Natural killer cell (primary cell): ENCODE data around the gene CROCC. TPM values are rescaled to one million over a fixed set of nuclear protein-coding genes. Genes with fewer than 3 reads are reported as not detected.

Experiments used
- ATAC-seq, 3 donors: fragments of 150-1000 bp in 2 of 3; fragments of 200-7000 bp in 1 of 3; cut with Tn5 transposase; 1 replicate in 1 of 3; 2 replicates in 2 of 3; pipeline ENCODE4 v1.10.0; 2021; ENCODE audit warnings: mild to moderate bottlenecking in 2 of 3, moderate library complexity in 2 of 3
- DNase-seq, 2 donors: peaks; one replicate each; pipeline versions ENCODE4 v3.0.0 to v3.0.0-alpha.2; 2013 to 2021; ENCODE audit warnings: mixed read lengths in 1 of 2
- H3K27ac ChIP-seq: one replicate; pipeline ENCODE4 v1.5.1; 2013; ENCODE audit warnings: mild to moderate bottlenecking, low read length
- H3K27me3 ChIP-seq: one replicate; pipeline ENCODE4 v1.6.1; 2013; ENCODE audit warnings: low read length; ENCODE audit not compliant: control insufficient read depth, insufficient read depth
- H3K36me3 ChIP-seq: one replicate; pipeline ENCODE4 v1.6.1; 2013; ENCODE audit warnings: low read length; ENCODE audit not compliant: control insufficient read depth, insufficient read depth
- H3K4me1 ChIP-seq: one replicate; pipeline ENCODE4 v1.6.1; 2013; ENCODE audit warnings: low read length; ENCODE audit not compliant: control insufficient read depth, insufficient read depth
- H3K4me3 ChIP-seq: one replicate; pipeline ENCODE4 v1.5.1; 2013; ENCODE audit warnings: low read length
- H3K9me3 ChIP-seq: one replicate; pipeline ENCODE4 v1.6.1; 2013; ENCODE audit warnings: low read length; ENCODE audit not compliant: control insufficient read depth, insufficient read depth
- H3K27ac Mint-ChIP-seq, 2 donors: one replicate each; pipeline ENCODE4 v1.8.0; 2022; ENCODE audit warnings: mild to moderate bottlenecking in 2 of 2, mixed read lengths in 2 of 2, moderate library complexity in 1 of 2
- H3K27me3 Mint-ChIP-seq, 2 donors: one replicate each; pipeline ENCODE4 v1.8.0; 2022; ENCODE audit warnings: low read depth in 2 of 2, mixed read lengths in 2 of 2
- H3K36me3 Mint-ChIP-seq: one replicate; pipeline ENCODE4 v1.8.0; 2022; ENCODE audit warnings: mixed read lengths
- H3K4me1 Mint-ChIP-seq, 2 donors: one replicate each; pipeline ENCODE4 v1.8.0; 2022; ENCODE audit warnings: mixed read lengths in 2 of 2
- H3K4me3 Mint-ChIP-seq: one replicate; pipeline ENCODE4 v1.8.0; 2022; ENCODE audit warnings: mild to moderate bottlenecking, moderate library complexity, mixed read lengths
- H3K9me3 Mint-ChIP-seq, 2 donors: one replicate each; pipeline ENCODE4 v1.8.0; 2022; ENCODE audit warnings: mixed read lengths in 2 of 2
- WGBS: methylation state at CpG from one replicate; pipeline ENCODE4 v1.1.7; 2013; ENCODE audit warnings: missing lambda C conversion rate; ENCODE audit not compliant: insufficient coverage; 5-methylcytosine and 5-hydroxymethylcytosine counted together
- intact Hi-C: fragments of 100-400 bp; cut with micrococcal nuclease; formaldehyde crosslinking; loops from one replicate; pipeline ENCODE4 v1.14.2; 2022
- total RNA-seq, 4 donors: library from RNA; stranded (reverse); fragments of 120-200 nt in 1 of 4; gene quantifications; one replicate each; pipeline versions ENCODE4 v1.2.3 to v1.2.4, GENCODE V29; 2013 to 2022
- TF ChIP-seq, protein P1 (sequence below): fragments of 200-600 bp; IDR thresholded peaks from one replicate; pipeline ENCODE4 v1.8.0; 2022; ENCODE audit warnings: antibody characterized with exemption

Gene CROCC
- total RNA-seq, 3 donors from 2014 or later (not counting 1 experiment from before 2014, with no cell fraction given): 51.7 to 62.9 (median 59.1) TPM

DNA sequence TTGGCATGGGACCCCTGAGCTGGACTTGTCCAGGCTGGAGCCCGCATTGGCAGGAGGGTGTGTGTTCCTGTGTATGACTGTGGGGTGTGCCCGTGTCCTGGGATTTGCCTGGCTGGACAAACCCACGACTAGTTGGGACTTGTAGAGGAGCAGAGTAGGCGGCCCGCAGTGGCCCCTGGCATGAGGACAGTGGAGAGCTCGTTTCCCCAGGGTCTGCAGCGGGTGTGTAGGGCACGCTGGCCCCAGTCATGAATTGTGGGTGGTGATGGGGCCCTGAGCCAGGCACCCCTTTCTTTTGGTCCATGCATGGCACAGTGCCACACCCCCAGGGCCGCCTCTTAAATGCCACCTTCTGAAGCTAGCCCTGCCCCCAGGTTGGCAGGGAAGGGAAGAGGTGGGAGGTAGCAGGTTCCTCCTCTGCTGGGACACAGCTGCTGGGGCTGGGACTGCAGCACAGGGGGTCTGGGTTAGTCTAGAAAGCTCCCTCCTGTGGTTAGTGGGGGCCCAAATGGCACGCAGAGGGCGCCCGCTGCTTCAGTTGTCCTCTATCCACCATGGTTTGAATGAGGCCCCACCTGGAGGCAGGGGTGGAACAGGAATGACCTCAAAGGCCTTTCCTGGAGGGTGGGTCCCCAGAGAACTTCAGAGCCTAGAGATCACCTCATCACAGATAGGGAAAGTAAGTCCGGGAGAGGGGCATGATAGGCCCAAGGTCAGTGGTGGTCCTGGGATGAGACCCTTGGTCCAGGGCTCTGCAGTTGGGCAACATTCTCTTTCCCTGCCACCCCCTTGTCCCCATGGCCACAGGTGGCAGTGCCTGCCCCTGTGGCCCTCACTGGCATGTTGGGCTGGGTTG is 4.1 kb downstream of the CROCC start:
- no peaks in the 10 kb centered on the region for H3K9me3 Mint-ChIP-seq
- Histone ChIP-seq H3K9me3 (no peaks in the 10 kb centered on the region), H3K36me3 (no peaks in the 10 kb centered on the region), H3K27me3 (no peaks in the 10 kb centered on the region), H3K27ac (no peak overlapping the region), H3K4me1 (peaks cover 14% of the 10 kb centered on the region), H3K4me3 (no peak overlapping the region)
- no peak overlapping the region for H3K27ac Mint-ChIP-seq
- H3K4me3 Mint-ChIP-seq: no peak overlapping the region
- TF ChIP-seq, protein P1, sequence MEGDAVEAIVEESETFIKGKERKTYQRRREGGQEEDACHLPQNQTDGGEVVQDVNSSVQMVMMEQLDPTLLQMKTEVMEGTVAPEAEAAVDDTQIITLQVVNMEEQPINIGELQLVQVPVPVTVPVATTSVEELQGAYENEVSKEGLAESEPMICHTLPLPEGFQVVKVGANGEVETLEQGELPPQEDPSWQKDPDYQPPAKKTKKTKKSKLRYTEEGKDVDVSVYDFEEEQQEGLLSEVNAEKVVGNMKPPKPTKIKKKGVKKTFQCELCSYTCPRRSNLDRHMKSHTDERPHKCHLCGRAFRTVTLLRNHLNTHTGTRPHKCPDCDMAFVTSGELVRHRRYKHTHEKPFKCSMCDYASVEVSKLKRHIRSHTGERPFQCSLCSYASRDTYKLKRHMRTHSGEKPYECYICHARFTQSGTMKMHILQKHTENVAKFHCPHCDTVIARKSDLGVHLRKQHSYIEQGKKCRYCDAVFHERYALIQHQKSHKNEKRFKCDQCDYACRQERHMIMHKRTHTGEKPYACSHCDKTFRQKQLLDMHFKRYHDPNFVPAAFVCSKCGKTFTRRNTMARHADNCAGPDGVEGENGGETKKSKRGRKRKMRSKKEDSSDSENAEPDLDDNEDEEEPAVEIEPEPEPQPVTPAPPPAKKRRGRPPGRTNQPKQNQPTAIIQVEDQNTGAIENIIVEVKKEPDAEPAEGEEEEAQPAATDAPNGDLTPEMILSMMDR: no peak
- H3K4me1 Mint-ChIP-seq: peaks cover 18 to 35% of the 10 kb centered on the region in 2 donors
- no peak for DNase-seq
- H3K27me3 Mint-ChIP-seq: no peaks in the 10 kb centered on the region
- intact Hi-C loops: no loop called here
- 94% methylated on average over 13 of the region's 13 CpGs for WGBS
- no peak for ATAC-seq
- H3K36me3 Mint-ChIP-seq: no peaks in the 10 kb centered on the region

DNA sequence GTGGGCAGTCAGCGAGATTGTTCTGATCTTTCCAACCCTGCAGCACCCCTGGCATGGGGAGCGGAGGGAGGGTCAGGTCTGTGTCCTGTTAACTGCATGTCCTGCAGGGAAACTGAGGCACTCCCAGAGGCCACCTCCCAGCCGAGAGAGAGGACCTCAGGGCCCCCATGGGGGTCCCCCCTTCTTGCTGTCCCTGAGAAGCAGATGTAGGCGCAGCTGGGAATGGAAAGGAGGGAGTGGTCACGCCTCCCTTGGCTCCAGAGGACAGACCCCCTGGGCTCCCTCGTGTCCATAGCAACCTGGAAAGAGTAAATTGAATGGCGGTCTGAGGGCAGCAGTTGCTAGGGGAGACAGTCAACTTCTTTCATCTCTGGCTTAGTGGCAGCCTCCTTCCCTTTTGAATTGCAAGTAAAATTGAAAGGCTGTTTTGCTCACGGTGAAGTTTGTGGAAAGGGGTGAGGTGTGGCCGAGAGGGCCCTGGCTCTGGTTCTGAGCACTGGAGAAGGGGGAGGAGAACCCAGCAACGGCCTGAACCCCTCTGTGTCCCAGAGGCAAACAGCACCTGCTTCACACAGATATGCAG is 4.9 kb downstream of the CROCC start:
- Histone ChIP-seq H3K9me3 (no peaks in the 10 kb centered on the region), H3K36me3 (no peaks in the 10 kb centered on the region), H3K27me3 (no peaks in the 10 kb centered on the region), H3K4me3 (no peak overlapping the region), H3K4me1 (peaks cover 9% of the 10 kb centered on the region), H3K27ac (no peak overlapping the region)
- DNase-seq: no peak
- intact Hi-C loops: no loop called here
- TF ChIP-seq, protein P1: no peak
- H3K4me3 Mint-ChIP-seq: no peak overlapping the region
- 81% methylated on average over 10 of the region's 10 CpGs for WGBS
- no peaks in the 10 kb centered on the region for H3K36me3 Mint-ChIP-seq
- peaks cover 11 to 29% of the 10 kb centered on the region in 2 donors for H3K4me1 Mint-ChIP-seq
- ATAC-seq: no peak
- no peaks in the 10 kb centered on the region for H3K27me3 Mint-ChIP-seq
- no peak overlapping the region for H3K27ac Mint-ChIP-seq
- no peaks in the 10 kb centered on the region for H3K9me3 Mint-ChIP-seq

DNA sequence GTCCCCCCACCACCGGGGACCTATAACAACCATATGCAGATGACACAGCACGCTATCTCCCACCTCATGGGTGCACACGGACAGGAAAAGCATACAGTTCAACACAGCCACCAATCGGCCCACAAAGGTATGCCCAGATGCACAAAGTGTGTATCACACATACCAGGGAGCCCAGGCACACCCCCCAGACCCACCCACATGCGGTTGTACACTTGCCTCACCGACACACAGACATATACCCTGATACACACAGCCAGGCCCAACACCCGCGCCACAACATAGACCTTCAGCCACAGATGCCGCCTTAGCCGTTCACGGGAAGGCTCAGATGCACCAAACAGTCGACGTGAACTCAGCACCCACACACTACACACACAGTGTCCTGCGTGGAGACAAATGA is 5.5 kb downstream of the CROCC start:
- no peaks in the 10 kb centered on the region for H3K9me3 ChIP-seq
- no peak for DNase-seq
- H3K27ac Mint-ChIP-seq: no peak overlapping the region
- TF ChIP-seq, protein P1: no peak
- H3K9me3 Mint-ChIP-seq: no peaks in the 10 kb centered on the region
- no peaks in the 10 kb centered on the region for H3K36me3 Mint-ChIP-seq
- H3K27ac ChIP-seq: no peak overlapping the region
- intact Hi-C loops: no loop called here
- no peaks in the 10 kb centered on the region for H3K36me3 ChIP-seq
- no peaks in the 10 kb centered on the region for H3K27me3 Mint-ChIP-seq
- peaks cover 2% of the 10 kb centered on the region for H3K4me1 ChIP-seq
- H3K4me3 ChIP-seq: no peak overlapping the region
- peaks cover 6 to 22% of the 10 kb centered on the region in 2 donors for H3K4me1 Mint-ChIP-seq
- H3K4me3 Mint-ChIP-seq: no peak overlapping the region
- no peaks in the 10 kb centered on the region for H3K27me3 ChIP-seq
- peak in 1 of 3 donors; percentile 12 for ATAC-seq
- WGBS: 87% methylated on average over 14 of the region's 14 CpGs
